ENCODE measurements around the gene LSG1.

LSG1 gene

GRCh38 chr3:194618858-194619608 lies 53.0 kb downstream of the LSG1 start:
- no peak for TF ChIP-seq CTCF (IDR thresholded peaks at IDR 0.05; ENCODE audit: low read depth, low read length)
- no peak overlapping the region for H3K4me3 ChIP-seq (ENCODE audit: low read depth, low read length)

GRCh38 chr3:194617827-194618226 lies 54.2 kb downstream of the LSG1 start:
- TF ChIP-seq CTCF (IDR thresholded peaks at IDR 0.05; ENCODE audit: low read depth, low read length), result no peak
- H3K4me3 ChIP-seq (ENCODE audit: low read depth, low read length), result no peak overlapping the region

GRCh38 chr3:194617143-194617671 lies 54.8 kb downstream of the LSG1 start:
- H3K4me3 ChIP-seq (ENCODE audit: low read depth, low read length), result no peak overlapping the region
- TF ChIP-seq CTCF (IDR thresholded peaks at IDR 0.05; ENCODE audit: low read depth, low read length), result no peak

GRCh38 chr3:194615226-194615625 lies 56.8 kb downstream of the LSG1 start:
- TF ChIP-seq CTCF (IDR thresholded peaks at IDR 0.05; ENCODE audit: low read depth, low read length), result no peak

GRCh38 chr3:194612221-194612620 lies 59.8 kb downstream of the LSG1 start:
- no peak for TF ChIP-seq CTCF (IDR thresholded peaks at IDR 0.05; ENCODE audit: low read depth, low read length)
- H3K4me3 ChIP-seq (ENCODE audit: low read depth, low read length), result no peak overlapping the region

More at GRCh38 chr3:194615226-194615625, 56.8 kb downstream of the LSG1 start:
- no peak overlapping the region for H3K4me3 ChIP-seq (ENCODE audit: low read depth, low read length)

- H3K4me3 ChIP-seq (ENCODE audit: low read depth, low read length), result no peak overlapping the region
- TF ChIP-seq CTCF (IDR thresholded peaks at IDR 0.05; ENCODE audit: low read depth, low read length), result no peak
These were observed 61.3 kb downstream of the LSG1 start for GRCh38 chr3:194610689-194611088.

- H3K4me3 ChIP-seq (ENCODE audit: low read depth, low read length), result no peak overlapping the region
- no peak for TF ChIP-seq CTCF (IDR thresholded peaks at IDR 0.05; ENCODE audit: low read depth, low read length)
These were observed 62.4 kb downstream of the LSG1 start for GRCh38 chr3:194609601-194610000.
